HepG2 (cell line): ENCODE results near the gene ATP10D.

Experiments used
- CTCF ChIP-seq: sonication (generic); formaldehyde crosslinking; IDR thresholded peaks from 2 replicates; pipeline ENCODE4 v1.5.0; 2020; ENCODE audit warnings: mild to moderate bottlenecking, missing genetic modification reagents, moderate library complexity
- PCBP2 ChIP-seq: fragments of 200-400 bp; formaldehyde crosslinking; optimal IDR thresholded peaks from 2 replicates; pipeline ENCODE3; 2018; ENCODE audit warnings: low read length, low read depth; ENCODE audit not compliant: poor library complexity, severe bottlenecking

DNA sequence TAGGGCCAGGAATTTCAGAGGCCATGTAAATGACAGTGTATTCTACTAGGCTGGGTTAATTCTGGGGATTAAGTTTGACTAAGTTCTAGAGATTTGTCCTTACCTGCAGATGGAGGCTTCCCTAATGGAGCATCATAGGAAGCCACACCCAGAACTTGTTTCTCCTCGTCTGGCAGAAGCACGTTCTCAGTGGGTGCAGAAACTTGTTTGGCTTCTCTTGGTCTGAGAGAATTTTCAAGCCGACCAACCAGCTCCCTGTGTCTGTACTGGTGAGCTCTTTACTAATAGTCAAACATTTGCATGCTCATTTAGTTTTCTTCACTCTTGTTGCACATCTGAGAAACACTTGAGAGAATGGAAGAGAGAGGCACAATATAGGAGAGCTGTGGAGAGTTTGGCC is 907 bp upstream of the ATP10D start:
- TF ChIP-seq CTCF (CRISPR knock-in tag), result no peak
- TF ChIP-seq PCBP2, result no peak
